ENCODE results near the gene SSX2IP.

DNA sequence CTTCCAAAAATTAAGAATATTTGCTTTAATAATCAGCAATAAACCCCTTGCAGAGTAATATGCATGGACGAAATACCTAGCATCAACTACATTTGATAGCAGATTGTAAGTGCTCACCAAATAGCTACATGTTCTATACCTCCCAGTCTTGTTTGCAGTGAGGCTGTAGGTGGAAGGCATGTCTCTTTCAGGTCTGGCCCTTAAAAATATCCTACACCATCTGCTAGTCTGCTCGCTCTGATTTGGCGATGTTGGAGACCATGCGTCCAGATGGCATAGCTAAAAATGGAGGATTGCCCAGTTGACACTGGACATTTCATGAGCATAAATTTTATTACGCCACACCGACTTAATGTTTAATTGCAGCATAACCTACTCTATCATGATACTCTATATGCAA, 47.1 kb downstream of the SSX2IP start:
- no peak for TF ChIP-seq CEBPB (IDR thresholded peaks at IDR 0.05)
- TF ChIP-seq TAF1 (IDR thresholded peaks at IDR 0.05; ENCODE audit: low read depth), result no peak
- TF ChIP-seq EP300 (IDR thresholded peaks at IDR 0.05; ENCODE audit: borderline replicate concordance), result no peak
- TF ChIP-seq EGR1 (IDR thresholded peaks at IDR 0.05), result no peak
- TF ChIP-seq, protein P1, sequence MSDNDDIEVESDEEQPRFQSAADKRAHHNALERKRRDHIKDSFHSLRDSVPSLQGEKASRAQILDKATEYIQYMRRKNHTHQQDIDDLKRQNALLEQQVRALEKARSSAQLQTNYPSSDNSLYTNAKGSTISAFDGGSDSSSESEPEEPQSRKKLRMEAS (IDR thresholded peaks at IDR 0.05), result no peak
- no peak for TF ChIP-seq TCF12 (IDR thresholded peaks at IDR 0.05; ENCODE audit: low read depth)
- TF ChIP-seq, protein P2, sequence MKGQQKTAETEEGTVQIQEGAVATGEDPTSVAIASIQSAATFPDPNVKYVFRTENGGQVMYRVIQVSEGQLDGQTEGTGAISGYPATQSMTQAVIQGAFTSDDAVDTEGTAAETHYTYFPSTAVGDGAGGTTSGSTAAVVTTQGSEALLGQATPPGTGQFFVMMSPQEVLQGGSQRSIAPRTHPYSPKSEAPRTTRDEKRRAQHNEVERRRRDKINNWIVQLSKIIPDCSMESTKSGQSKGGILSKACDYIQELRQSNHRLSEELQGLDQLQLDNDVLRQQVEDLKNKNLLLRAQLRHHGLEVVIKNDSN (IDR thresholded peaks at IDR 0.05), result no peak
- TF ChIP-seq RAD21 (IDR thresholded peaks at IDR 0.05; ENCODE audit: low read depth), result no peak
- TF ChIP-seq, protein P3, sequence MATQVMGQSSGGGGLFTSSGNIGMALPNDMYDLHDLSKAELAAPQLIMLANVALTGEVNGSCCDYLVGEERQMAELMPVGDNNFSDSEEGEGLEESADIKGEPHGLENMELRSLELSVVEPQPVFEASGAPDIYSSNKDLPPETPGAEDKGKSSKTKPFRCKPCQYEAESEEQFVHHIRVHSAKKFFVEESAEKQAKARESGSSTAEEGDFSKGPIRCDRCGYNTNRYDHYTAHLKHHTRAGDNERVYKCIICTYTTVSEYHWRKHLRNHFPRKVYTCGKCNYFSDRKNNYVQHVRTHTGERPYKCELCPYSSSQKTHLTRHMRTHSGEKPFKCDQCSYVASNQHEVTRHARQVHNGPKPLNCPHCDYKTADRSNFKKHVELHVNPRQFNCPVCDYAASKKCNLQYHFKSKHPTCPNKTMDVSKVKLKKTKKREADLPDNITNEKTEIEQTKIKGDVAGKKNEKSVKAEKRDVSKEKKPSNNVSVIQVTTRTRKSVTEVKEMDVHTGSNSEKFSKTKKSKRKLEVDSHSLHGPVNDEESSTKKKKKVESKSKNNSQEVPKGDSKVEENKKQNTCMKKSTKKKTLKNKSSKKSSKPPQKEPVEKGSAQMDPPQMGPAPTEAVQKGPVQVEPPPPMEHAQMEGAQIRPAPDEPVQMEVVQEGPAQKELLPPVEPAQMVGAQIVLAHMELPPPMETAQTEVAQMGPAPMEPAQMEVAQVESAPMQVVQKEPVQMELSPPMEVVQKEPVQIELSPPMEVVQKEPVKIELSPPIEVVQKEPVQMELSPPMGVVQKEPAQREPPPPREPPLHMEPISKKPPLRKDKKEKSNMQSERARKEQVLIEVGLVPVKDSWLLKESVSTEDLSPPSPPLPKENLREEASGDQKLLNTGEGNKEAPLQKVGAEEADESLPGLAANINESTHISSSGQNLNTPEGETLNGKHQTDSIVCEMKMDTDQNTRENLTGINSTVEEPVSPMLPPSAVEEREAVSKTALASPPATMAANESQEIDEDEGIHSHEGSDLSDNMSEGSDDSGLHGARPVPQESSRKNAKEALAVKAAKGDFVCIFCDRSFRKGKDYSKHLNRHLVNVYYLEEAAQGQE (IDR thresholded peaks at IDR 0.05; ENCODE audit: low read depth), result no peak
- TF ChIP-seq CREB1 (IDR thresholded peaks at IDR 0.05; ENCODE audit: low read depth), result no peak

Data from Ishikawa (cell line).